Transverse colon (tissue), 4 donors: ENCODE results near the gene CRISPLD2. TPM values are rescaled to one million over a fixed set of nuclear protein-coding genes. Genes with fewer than 3 reads are reported as not detected.

Source experiments
- DNase-seq: peaks from one replicate; pipeline ENCODE4 v3.0.0-alpha.2; 2019
- H3K27ac ChIP-seq, 4 donors: fragments of 200-600 bp; sonication (generic); 2 replicates each; pipeline ENCODE4 v1.5.1; 2016 to 2018; ENCODE audit warnings: inconsistent platforms in 4 of 4
- H3K27me3 ChIP-seq: fragments of 200-600 bp; sonication (generic); 2 replicates; pipeline ENCODE4 v1.5.1; 2017; ENCODE audit warnings: inconsistent platforms
- H3K36me3 ChIP-seq, 4 donors: fragments of 200-600 bp; sonication (generic); 2 replicates each; pipeline ENCODE4 v1.5.1; 2017 to 2019; ENCODE audit warnings: inconsistent platforms in 4 of 4
- H3K4me1 ChIP-seq, 4 donors: fragments of 200-600 bp; sonication (generic); 2 replicates each; pipeline ENCODE4 v1.5.1; 2017 to 2020; ENCODE audit warnings: inconsistent platforms in 4 of 4
- H3K4me3 ChIP-seq, 4 donors: fragments of 200-600 bp; sonication (generic); 1 replicate in 1 of 4; 2 replicates in 3 of 4; pipeline versions ENCODE4 v1.5.1 to v1.6.1; 2017 to 2019; ENCODE audit warnings: inconsistent platforms in 4 of 4
- H3K9me3 ChIP-seq, 2 donors: fragments of 200-600 bp; sonication (generic); 2 replicates each; pipeline ENCODE4 v1.5.1; 2017 to 2019; ENCODE audit warnings: inconsistent platforms in 2 of 2
- CTCF ChIP-seq, 5 experiments: fragments of 200-600 bp in 3 of 5; fragments of 450-650 bp in 2 of 5; sonication (generic) in 3 of 5; IDR thresholded peaks; 1 replicate in 2 of 5; 2 replicates in 3 of 5; pipeline ENCODE4 v1.5.1; 2016 to 2017; ENCODE audit warnings: antibody characterized with exemption in 5 of 5, inconsistent platforms in 3 of 5, mild to moderate bottlenecking in 2 of 5, moderate library complexity in 1 of 5
- EP300 ChIP-seq: sonication (generic); formaldehyde crosslinking; IDR thresholded peaks from one replicate; pipeline ENCODE4 v1.6.1; 2017; ENCODE audit warnings: antibody characterized with exemption, low read depth
- POLR2A ChIP-seq: fragments of 450-650 bp; IDR thresholded peaks from one replicate; pipeline ENCODE4 v1.6.1; 2016; ENCODE audit warnings: antibody characterized with exemption, mild to moderate bottlenecking, moderate library complexity
- POLR2AphosphoS5 ChIP-seq, 3 donors: sonication (generic); formaldehyde crosslinking; IDR thresholded peaks; one replicate each; pipeline ENCODE4 v1.6.1; 2016; ENCODE audit warnings: antibody characterized with exemption in 3 of 3
- WGBS, 2 donors: methylation state at CpG; one replicate each; pipeline ENCODE4 v1.1.5; 2018; ENCODE audit warnings: low coverage in 1 of 2; 5-methylcytosine and 5-hydroxymethylcytosine counted together
- in situ Hi-C, 4 donors: fragments of 200-750 bp; cut with MboI; loops; one replicate each; pipeline versions ENCODE4 v1.15.0 to v1.15.1; 2017; ENCODE audit warnings: low sequenced_read_pairs in 3 of 4, low pct_ligation_motif_present in 1 of 4, low pct_unique_long_range_greater_than_20kb in 1 of 4
- intact Hi-C: fragments of 100-400 bp; cut with DNase I; formaldehyde crosslinking; loops from one replicate; pipeline ENCODE4 v1.15.1; 2023; ENCODE audit warnings: low total_unique reads
- total RNA-seq, 4 donors: library from RNA; depleted of rRNA; stranded (reverse); fragments of >200 nt; gene quantifications; one replicate each; pipeline ENCODE4 v1.1.0, GENCODE V29; 2016

CRISPLD2 gene
- 100 to 1,000 TPM in 1 of 4 donors, 10 to 100 TPM in 3; 53.4 to 326 (median 71.0) TPM for total RNA-seq

GRCh38 chr16:84819644-84820304, at the start of gene CRISPLD2:
Gene CRISPLD2, plus strand, starts transcription at chr16:84819985. Its CDS starts 18,511 bp downstream, at chr16:84838496.
- WGBS, 2 donors = 4% methylated on average over 35 of the region's 53 CpGs; no CpG with 5 or more reads in 1 of the 2 donors
- peak within 1 kb of the TSS; percentile 83 to 97 (median 92) for H3K27ac ChIP-seq
- TF ChIP-seq POLR2AphosphoS5 (IDR thresholded peaks at IDR 0.05) = peak; percentile 99
- no peak for TF ChIP-seq EP300
- peak; percentile 95 for TF ChIP-seq POLR2A
- peak within 1 kb of the TSS; percentile 36 to 68 (median 54) for H3K4me3 ChIP-seq
- in situ Hi-C loops (no loop called here), intact Hi-C loops (no loop called here)
- H3K4me1 ChIP-seq = peaks cover 0 to 27% (median 17%) of the 10 kb centered on the region in 4 donors
- H3K27me3 ChIP-seq = peaks cover 37% of the 10 kb centered on the region
- H3K9me3 ChIP-seq = no peaks in the 10 kb centered on the region
- H3K36me3 ChIP-seq = no peaks in the 10 kb centered on the region
- peak; percentile 90 for DNase-seq

DNA sequence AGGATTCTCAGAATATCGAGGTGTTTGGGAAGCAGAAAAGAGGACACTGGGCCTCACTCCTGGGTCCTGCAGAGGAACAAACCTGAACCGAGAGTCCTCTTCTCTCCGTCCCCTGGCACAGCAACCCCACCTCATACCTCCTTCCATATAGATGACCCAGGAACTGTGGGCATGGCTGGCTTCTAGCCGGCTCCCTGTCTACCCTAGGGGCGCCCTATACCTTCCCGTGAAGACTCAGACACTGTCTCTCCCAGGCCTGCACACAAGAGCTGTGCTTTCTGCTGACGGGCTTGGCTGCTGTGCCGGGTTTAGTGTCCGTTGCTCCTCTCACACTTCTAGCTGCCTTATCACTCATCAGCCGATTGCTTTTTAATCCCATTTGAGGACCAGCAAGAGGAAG, 46.5 kb upstream of the CRISPLD2 start:
- Histone ChIP-seq H3K27me3 (no peaks in the 10 kb centered on the region), H3K4me3 (no peak overlapping the region), H3K36me3 (peaks cover 0 to 39% (median 12%) of the 10 kb centered on the region in 4 donors), H3K9me3 (no peaks in the 10 kb centered on the region), H3K27ac (no peak overlapping the region), H3K4me1 (no peaks in the 10 kb centered on the region)
- in situ Hi-C loops = no loop called here
- 95% methylated on average over 10 of the region's 10 CpGs; no CpG with 5 or more reads in 1 of the 2 donors for WGBS, 2 donors
- no peak for DNase-seq
- no peak for TF ChIP-seq POLR2AphosphoS5 (IDR thresholded peaks at IDR 0.05)
- TF ChIP-seq EP300 = no peak
- TF ChIP-seq CTCF (IDR thresholded peaks at IDR 0.05) = no peak
- no peak for TF ChIP-seq POLR2A
- intact Hi-C loops = no loop called here

- DNase-seq = no peak
- no peak for TF ChIP-seq POLR2A
- no peak for TF ChIP-seq EP300
- no peak for TF ChIP-seq CTCF (IDR thresholded peaks at IDR 0.05)
- TF ChIP-seq POLR2AphosphoS5 (IDR thresholded peaks at IDR 0.05) = peak in 1 of 3 donors; percentile 57
- in situ Hi-C loops (no loop called here), intact Hi-C loops (no loop called here)
- H3K4me1 ChIP-seq = no peaks in the 10 kb centered on the region
- H3K27ac ChIP-seq = peak overlapping the region in 1 of 4 donors; percentile 25
- H3K36me3 ChIP-seq = peaks cover 0 to 36% (median 12%) of the 10 kb centered on the region in 4 donors
- H3K4me3 ChIP-seq = no peak overlapping the region
- no peaks in the 10 kb centered on the region for H3K9me3 ChIP-seq
- no peaks in the 10 kb centered on the region for H3K27me3 ChIP-seq
- WGBS, 2 donors = 69 to 81% methylated on average over 4 of the region's 4 CpGs
Measured at GRCh38 chr16:84774810-84775209, 45.0 kb upstream of the CRISPLD2 start.

- Histone ChIP-seq H3K9me3 (no peaks in the 10 kb centered on the region), H3K4me3 (no peak overlapping the region), H3K36me3 (peaks cover 0 to 39% (median 12%) of the 10 kb centered on the region in 4 donors), H3K27me3 (no peaks in the 10 kb centered on the region), H3K4me1 (no peaks in the 10 kb centered on the region), H3K27ac (peak overlapping the region in 2 of 4 donors; percentile 25 to 34)
- in situ Hi-C loops = no loop called here
- intact Hi-C loops = no loop called here
- no peak for DNase-seq
- TF ChIP-seq EP300 (no peak), CTCF (IDR thresholded peaks at IDR 0.05) (no peak), POLR2A (no peak), POLR2AphosphoS5 (IDR thresholded peaks at IDR 0.05) (no peak)
- 80 to 87% methylated on average over 1 to 14 of the region's 14 CpGs for WGBS, 2 donors
Measured at GRCh38 chr16:84775262-84775810, 44.4 kb upstream of the CRISPLD2 start.
